RCC 7860 (cell line): Measurements from ENCODE around the gene CEBPE.

Experiments
- DNase-seq: peaks from one replicate; pipeline ENCODE4 v3.0.0-alpha.2; 2015; ENCODE audit warnings: low spot score
- FAIRE-seq: peaks from 2 replicates; lab custom pipeline; 2012; peaks lifted over from hg19 to GRCh38; lab: Jason Lieb, UNC

The CEBPE gene

GRCh38 chr14:23145794-23146350 lies 26.8 kb upstream of the CEBPE start:
- no peak for FAIRE-seq

GRCh38 chr14:23143911-23144310 lies 24.9 kb upstream of the CEBPE start:
- DNase-seq (no peak), FAIRE-seq (no peak)

More at GRCh38 chr14:23145794-23146350, 26.8 kb upstream of the CEBPE start:
- no peak for DNase-seq

GRCh38 chr14:23142826-23143225 lies 23.8 kb upstream of the CEBPE start:
- FAIRE-seq, result no peak
- DNase-seq, result no peak

GRCh38 chr14:23141706-23142444 lies 22.8 kb upstream of the CEBPE start:
- DNase-seq (no peak), FAIRE-seq (no peak)

GRCh38 chr14:23140371-23140770 lies 21.3 kb upstream of the CEBPE start:
- DNase-seq, result no peak
- FAIRE-seq, result no peak

GRCh38 chr14:23139874-23140273 lies 20.8 kb upstream of the CEBPE start:
- no peak for FAIRE-seq
- no peak for DNase-seq

GRCh38 chr14:23137813-23138535 lies 18.9 kb upstream of the CEBPE start:
- no peak for DNase-seq
- no peak for FAIRE-seq

GRCh38 chr14:23137192-23137812 lies 18.2 kb upstream of the CEBPE start:
- FAIRE-seq, result no peak
- no peak for DNase-seq

- FAIRE-seq (no peak), DNase-seq (no peak)
Measured at GRCh38 chr14:23136566-23137133, 17.6 kb upstream of the CEBPE start.

GRCh38 chr14:23132970-23133369 lies 13.9 kb upstream of the CEBPE start:
- DNase-seq, result no peak
- no peak for FAIRE-seq

- FAIRE-seq (no peak), DNase-seq (no peak)
Measured at GRCh38 chr14:23131482-23131881, 12.4 kb upstream of the CEBPE start.

GRCh38 chr14:23130871-23131270 lies 11.8 kb upstream of the CEBPE start:
- FAIRE-seq (no peak), DNase-seq (no peak)

- DNase-seq (no peak), FAIRE-seq (no peak)
Measured at GRCh38 chr14:23129759-23130316, 10.8 kb upstream of the CEBPE start.

GRCh38 chr14:23128969-23129758 lies 10.1 kb upstream of the CEBPE start:
- no peak for DNase-seq
- FAIRE-seq, result no peak

GRCh38 chr14:23127861-23128260 lies 8.8 kb upstream of the CEBPE start:
- FAIRE-seq, result no peak

GRCh38 chr14:23126548-23127278 lies 7.7 kb upstream of the CEBPE start:
- DNase-seq (no peak), FAIRE-seq (no peak)

More at GRCh38 chr14:23127861-23128260, 8.8 kb upstream of the CEBPE start:
- no peak for DNase-seq

GRCh38 chr14:23125933-23126524 lies 7.0 kb upstream of the CEBPE start:
- DNase-seq (no peak), FAIRE-seq (no peak)

- DNase-seq, result no peak
- no peak for FAIRE-seq
Measured at GRCh38 chr14:23125011-23125410, 6.0 kb upstream of the CEBPE start.

GRCh38 chr14:23124337-23124954 lies 5.4 kb upstream of the CEBPE start:
- DNase-seq, result no peak

More at GRCh38 chr14:23124337-23124954, 5.4 kb upstream of the CEBPE start:
- no peak for FAIRE-seq
